Right renal cortex interstitium (tissue), 3 donors: Measurements from ENCODE around the gene GIT2. TPM values are rescaled to one million over a fixed set of nuclear protein-coding genes. Genes with fewer than 3 reads are reported as not detected.

Source experiments
- DNase-seq, 3 donors: peaks; one replicate each; pipeline ENCODE4 v3.0.0-alpha.2; 2013; ENCODE audit warnings: low read depth in 3 of 3, low spot score in 2 of 3
- polyA plus RNA-seq, 3 donors: library from polyadenylated mRNA; unstranded; fragments of 120-200 nt; gene quantifications; one replicate each; pipeline ENCODE4 v1.2.1, GENCODE V29; 2013; ENCODE audit not compliant: insufficient read length in 3 of 3

The GIT2 gene
- polyA plus RNA-seq, 3 donors, result 29.8 to 32.2 (median 30.7) TPM

DNA sequence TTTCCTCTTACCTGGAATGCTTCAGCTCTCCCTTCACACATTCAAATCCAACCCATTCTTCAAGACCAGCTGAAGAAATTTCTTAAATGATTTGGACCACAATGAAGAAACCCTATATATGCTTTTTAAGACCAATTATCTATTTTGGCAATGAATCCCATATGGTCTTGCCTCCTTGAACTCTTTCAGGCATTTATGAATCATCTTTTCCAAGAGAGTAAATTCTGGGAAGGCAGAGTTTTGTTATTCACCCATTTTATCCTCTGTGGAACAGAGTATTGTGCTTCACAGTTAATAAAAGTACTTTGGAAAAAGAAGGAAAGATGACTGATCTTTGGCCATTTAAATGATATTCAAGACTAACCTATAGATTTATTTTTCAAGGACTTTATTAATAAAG lies 14.0 kb downstream of the GIT2 start:
- DNase-seq, result no peak

DNA sequence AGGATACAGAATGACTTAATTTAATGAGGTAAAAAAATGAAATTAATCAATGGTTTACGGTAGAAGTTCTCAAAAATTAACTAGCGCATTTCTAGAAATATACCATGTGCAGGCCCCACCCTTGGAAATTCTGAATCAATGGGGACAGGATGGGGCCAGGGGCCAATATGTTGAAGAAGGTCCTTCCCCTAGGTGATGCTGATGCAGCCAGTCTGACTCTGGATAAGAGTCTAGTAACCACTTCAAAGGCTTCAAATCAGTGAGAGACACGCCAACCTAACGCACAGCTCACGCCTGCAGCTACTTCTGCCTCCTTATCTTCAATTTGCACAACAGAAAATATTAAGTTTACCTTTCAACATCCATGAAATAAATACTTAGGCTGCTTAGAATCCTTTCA lies 14.9 kb downstream of the GIT2 start:
- no peak for DNase-seq

DNA sequence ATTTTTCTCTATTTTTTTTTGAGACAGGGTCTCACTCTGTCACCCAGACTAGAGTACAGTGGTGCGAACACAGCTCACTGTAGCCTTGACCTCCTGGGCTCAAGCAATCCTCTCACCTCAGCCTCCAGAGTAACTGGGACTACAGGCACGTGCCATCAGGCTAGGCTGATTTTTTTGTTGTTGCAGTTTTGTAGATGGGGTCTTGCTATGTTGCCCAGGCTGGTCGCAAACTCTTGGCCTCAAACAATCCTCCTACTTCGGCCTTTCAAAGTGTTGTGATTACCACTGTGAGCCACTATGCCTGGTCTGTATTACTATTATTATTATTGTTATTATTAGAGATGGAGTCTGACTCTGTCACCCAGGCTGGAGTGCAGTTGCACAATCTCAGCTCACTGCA lies 23.3 kb downstream of the GIT2 start:
- DNase-seq, result no peak

DNA sequence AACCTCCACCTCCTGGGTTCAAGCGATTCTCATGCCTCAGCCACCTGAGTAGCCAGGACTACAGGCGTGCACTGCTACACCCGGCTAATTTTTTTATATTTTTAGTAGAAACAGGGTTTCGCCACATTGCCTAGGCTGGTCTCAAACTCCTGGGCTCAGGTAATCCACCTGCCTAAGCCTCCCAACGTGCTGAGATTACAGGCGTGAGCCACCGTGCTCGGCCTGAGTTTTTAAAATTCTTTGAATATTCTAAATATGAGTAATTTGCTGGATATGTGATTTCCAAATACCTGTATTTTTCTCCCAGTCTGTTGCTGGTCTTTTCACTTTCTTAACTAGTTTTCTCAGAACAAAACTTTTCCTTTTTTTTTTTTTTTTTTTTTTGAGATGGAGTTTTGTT lies 27.4 kb downstream of the GIT2 start:
- no peak for DNase-seq

DNA sequence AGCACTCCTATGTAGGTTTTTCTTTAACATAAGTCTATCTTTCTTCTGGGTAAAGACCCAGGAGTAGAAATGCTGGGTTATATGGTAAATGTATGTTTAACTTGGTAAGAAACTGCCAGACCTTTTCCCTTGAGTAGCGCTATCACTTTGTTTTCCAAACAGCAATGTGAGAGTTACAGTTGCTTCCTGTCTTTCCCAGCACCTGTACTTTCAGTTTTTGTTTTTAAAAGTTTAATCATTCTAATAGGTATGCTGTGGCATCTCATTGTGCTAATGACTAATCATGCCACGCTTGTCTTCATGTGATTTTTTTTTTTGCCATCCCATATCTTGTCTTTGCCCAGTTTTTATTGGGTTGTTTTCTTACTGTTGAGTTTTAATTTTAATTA lies 28.1 kb downstream of the GIT2 start:
- DNase-seq, result no peak

DNA sequence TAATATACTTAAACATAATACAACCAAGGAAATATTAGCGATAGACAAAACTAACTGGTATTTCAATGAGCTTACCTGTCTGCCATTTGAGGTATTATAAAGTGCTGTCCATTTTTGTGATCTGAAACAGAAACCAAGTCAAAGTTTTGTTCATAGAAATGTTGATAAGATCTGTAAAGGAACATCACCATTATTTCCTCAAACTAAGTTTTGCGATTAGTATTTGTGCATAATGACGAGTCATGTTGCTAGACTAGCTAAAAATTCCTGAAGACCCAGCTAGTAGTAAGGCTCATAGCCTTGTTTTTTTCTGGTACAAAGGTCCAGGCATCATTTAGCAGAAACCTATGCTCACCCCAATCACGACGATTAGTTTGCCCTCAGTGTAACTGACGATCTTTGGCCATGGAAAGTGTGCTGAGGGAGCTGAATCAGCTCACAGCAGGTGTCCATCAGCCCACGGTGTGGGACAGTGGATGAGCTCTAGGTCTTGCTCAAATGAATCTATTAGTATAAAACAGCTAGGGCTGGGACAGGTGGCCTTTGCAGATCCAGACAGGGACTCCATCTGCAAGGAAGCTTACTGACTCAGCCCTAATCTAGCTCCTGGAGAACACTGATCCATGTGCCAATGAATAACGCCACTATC lies 28.7 kb downstream of the GIT2 start:
- no peak for DNase-seq

DNA sequence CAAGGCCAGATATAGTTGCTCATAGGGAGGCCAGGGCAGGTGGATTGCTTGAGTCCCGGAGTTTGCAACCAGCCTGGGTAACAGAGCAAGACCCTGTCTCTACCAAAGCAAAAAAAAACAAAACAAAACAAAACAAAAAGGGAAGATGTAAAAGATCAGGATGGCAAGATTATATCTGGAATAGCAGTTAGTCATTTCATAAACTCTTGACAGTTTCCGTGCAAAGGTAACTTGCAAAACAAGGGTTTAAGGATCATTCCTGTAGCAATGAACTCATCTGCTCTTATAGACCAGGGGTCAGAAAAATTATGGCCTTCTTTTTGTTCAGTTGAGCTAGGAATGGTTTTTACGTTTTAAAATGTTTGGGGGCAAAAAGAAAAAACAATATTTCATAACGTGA lies 29.6 kb downstream of the GIT2 start:
- DNase-seq, result no peak

DNA sequence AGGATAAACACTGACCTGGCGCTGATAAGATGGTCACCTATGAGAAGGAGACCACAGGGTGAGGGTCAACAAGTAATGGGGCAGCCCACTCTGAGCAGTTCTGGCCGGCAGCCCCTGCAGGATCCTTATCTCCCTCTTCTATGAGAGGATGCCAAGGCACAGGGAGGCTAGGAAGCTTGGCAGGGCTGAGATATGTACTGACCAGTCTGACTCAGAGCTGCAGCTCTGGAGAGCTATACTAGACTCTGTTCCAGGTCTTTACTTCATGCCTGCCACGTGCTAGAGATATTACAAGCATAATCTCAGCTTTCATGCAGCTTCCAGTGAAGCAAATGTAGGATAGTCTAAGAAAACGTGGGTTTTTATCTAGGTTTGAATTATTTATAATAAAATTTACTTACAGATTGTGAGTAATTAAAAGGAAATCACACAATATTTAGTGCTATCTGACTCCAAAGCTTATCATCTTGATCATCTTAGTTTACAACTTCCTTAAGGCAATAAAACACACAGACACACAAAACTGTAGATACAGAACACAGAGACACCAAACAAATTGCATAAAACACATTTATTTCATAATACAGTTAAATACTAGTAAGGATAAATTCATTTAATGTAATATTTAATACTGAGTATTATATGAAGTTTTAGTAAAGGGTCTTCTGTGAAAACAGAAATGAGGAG lies 32.3 kb downstream of the GIT2 start:
- DNase-seq, result no peak

DNA sequence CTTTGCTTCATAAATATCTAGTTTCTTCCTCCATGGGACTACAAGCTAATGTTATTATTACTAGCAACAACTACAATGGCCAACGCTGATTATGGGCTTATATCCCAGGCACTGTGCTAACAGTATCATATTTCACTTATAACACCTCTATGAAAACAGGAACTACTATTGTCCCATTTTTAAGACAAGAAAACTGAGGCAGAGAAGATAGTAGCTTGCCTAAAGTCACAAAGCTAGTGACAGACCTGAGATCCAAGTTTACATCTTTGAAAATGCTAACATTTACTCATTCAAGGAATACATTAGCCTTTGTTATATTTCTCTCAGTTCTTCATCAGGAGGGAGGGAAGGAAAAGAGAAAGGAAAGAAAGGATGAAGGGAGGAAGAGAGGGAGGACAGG lies 32.8 kb downstream of the GIT2 start:
- no peak for DNase-seq

DNA sequence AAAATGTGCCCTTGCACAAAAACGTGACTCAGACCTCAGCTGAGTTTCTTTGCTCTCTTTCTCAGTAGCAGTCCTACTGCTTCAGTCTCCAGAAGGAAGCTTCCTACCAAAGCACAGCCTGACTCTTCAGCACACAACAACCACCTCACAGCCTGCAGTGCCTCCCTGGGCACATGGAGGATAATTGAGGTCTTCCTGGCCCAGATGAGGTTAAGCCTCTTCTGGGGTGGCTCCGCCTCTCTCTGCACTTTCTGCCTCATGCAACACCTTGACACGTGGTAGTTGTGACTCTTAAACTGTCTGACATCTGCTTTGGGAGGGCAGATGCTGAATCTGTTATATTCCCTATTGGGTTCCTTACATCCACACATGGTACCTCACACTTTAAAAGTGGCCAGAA lies 33.8 kb downstream of the GIT2 start:
- no peak for DNase-seq

DNA sequence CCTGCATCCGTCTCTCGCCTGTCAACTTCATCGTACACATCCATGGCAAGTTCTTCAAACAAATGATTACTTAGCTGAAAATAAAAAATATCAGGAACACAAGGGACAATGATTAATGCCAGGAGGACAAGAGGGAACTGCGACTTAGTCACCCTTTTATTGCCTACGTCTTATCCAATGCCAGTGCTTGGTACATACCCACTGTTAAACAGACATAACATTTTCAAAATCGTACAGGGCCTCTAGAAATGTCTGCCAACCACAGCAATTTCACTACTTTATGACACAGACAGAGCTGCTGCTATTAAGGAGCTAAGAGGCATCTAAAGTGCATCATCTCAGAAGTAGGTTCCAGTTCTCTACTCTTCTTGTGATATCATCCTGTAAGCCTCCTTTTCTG lies 34.6 kb downstream of the GIT2 start:
- no peak for DNase-seq

DNA sequence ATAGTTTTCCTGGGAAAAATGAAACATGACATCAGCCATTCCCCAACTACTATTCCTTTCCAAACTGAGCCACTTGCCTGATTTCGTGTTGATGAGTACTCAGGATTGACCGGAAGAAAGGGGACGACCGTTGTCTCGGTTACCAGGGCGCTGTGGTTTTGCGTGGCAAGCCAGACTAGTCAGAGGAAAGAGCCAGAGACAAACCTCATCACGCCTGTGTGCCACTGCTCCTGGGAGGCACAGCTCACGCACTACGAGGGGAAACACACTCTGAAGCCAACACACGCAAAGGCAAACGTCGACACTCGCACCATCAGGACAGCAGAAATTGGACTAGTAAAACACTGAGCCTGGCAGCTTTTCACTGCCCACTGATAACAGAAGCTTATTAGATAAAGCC lies 35.0 kb downstream of the GIT2 start:
- no peak for DNase-seq

DNA sequence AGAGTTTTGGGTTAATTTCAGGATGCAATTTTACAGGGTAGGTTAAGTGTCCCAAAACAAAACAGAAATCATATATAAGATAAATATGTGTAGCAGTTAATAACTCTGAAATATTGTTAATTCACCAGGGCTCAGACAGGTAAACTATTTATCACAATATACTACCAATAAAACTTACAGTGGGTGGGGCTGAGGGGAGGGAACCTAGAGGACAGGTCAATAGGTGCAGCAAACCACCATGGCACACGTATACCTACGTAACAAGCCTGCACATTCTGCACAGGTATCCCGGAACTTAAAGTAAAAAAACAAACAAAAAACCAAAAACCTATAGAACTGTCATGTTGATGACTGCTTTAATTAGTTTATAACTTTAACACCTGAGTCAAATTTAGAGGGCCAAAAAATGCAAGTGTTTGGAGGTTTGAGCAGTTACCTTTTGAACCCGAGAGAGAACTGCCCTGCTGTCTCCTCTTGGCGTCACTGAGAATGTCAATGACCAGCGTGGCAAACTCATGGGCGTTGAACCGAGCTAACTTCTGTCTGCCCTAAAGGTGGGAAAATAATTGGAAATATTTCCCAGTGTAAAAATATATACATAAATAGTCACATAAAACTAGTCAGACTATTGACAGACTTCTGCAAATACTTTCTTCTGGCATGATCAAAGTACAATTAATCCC lies 36.6 kb downstream of the GIT2 start:
- no peak for DNase-seq

DNA sequence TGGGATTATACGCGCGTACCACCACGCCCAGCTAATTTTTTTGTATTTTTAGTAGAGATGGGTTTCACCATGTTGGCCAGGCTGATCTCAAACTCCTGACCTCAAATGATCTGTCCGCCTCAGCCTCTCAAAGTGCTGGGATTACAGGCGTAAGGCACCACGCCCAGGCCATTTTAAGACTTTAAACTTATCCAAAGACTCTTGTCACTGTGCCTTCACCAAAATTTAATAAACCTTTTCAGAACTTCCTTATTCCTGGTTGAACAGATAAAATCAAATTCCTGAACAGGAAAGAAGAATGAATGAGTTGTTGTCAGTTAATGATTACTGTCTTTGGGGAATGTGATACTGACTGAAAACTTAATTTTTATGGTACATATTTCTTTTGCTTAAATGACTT lies 37.8 kb downstream of the GIT2 start:
- DNase-seq, result no peak

DNA sequence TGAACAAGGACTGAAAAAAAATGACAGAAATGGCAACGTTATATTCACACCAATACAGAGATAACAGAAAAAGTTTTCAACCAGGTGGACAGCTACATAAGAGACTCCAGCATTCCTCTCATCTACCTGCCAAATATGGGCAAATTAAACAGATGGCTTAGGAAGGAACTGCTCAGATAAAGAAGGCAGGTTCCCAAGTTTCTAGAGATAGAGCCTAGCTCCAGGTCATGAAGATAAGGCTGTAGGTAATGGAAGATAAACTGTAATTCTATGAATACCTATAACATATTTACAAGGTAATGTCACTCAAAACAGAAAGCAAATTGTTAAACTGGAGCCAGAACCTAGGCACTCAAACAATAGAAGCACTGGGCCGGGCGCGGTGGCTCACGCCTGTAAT lies 42.5 kb downstream of the GIT2 start:
- DNase-seq, result no peak

DNA sequence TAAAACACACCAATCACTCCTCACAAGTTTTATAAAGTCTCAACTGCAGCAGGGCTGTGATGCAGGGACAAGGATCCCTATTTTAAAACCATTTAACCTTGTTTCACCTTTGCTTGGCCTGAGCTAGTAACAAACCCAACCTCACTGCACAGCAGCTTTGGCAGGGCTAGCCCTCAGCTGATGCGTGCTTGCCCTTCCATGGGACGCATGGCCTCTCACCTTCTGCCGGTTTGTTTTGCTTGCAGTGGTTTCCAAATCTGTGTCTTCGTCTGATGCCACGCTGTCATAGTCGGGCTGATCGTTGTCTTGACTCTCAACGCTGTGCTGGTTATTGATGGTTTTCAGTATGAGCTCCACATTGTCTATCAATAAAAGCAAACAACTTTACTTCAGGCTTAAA lies 43.3 kb downstream of the GIT2 start:
- DNase-seq, result no peak

DNA sequence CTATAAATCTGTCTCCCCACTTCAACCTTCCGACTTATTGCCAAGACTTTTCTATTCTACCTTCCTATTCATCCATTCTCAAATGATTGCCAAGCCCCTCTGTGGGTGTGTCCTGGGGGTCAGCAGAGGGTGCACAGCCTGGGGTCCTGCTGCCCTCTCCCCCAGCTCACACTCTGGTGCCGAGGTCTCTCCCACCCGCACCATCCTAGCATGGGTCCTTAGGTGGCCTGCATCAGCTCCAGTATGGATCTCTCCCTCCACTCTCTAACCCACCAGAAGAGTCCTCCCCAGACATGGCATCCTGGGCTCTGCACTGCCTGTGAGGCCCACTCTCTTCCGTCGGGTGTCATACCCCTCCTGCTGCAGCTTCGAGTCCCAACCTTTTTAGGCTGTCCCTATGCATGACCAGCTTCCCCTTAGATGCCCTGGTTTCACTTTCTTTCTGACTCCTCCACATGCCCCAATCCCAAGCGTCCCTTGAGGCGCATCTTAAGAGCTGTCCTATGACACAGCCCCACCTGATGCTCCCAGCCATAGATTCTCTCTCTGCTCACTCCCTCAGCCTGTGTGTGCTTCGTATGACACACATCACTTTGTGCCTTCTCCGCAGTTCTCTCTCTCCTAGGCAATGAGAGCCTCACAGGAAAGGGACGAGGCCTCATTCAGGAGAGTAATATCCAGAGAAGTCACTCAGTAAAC lies 43.9 kb downstream of the GIT2 start:
- no peak for DNase-seq

DNA sequence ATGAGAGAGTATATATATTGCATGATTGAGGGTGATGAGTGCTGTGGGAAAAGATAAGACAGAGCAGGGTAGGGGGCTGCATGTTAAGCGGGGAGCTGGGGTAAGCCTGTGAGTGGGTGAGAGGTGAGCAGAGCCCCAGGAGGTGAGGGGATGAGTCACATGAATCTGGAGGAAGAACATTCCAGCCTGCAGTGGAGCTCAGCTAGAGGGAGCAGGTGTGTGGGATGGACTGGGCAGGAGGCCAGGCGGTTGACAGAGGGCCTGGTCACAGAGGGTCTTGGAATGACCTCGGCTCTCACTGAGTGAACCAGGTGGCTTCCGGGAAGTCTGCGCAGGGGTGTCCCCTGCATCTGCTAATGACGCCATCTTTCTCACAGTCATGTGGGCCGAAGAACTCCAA lies 44.4 kb downstream of the GIT2 start:
- DNase-seq, result no peak

DNA sequence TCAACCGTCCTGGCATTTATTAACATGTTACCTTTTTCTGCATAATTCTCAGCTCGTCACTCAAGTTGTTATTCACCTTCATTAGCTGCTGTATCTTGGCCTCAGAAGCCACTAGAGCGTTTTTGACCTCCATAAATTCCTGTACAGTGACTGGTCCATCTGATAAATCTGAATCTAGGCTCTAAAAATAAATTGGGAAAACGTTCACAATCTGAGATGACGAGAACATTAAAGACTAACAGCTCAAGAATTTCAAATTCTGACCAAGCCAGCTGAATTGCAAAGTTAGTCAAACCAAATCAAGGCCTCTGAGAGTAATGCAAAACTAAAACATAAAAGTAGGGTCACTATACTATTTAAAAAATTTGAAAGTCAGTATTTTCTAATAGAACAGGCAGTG lies 45.0 kb downstream of the GIT2 start:
- DNase-seq, result no peak

DNA sequence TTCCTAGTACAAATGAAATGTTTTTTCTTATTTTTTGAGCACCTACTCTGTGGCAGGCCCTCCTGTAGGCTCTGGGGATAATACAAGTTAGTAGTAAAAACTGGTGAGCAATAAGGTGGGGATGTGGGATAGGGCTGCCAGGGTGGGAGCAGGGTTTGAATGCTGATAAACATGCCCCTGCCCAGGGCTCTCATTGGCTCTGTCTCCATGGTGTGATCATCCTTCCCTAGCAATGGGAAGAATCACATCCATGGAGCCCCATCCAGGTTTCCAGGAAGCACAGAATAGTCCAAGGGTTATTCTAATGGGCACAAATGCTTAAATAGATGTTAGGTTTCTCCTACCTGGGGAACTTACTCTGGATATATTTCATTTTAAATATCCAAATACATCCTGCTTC lies 45.5 kb downstream of the GIT2 start:
- DNase-seq, result no peak

DNA sequence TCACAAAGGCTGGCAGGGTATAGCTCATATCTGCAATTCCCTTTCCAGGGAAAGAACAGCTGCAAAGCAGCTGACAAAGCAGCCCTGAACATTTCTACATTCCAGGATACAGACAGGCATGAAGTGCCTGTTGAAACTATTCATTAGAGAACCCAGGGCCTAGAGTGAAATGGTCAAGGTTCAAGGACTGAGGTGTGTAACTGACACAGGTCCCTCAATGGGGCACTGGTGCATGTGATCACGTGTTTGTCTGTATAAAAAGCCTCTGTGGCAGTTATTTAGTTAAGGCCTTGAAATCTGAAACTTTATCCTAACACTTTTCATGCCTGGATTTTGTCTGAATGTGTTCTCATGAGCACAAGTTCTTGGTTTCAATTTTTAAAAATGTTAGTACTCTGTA lies 47.1 kb downstream of the GIT2 start:
- DNase-seq, result peak in 1 of 3 donors; percentile 52

DNA sequence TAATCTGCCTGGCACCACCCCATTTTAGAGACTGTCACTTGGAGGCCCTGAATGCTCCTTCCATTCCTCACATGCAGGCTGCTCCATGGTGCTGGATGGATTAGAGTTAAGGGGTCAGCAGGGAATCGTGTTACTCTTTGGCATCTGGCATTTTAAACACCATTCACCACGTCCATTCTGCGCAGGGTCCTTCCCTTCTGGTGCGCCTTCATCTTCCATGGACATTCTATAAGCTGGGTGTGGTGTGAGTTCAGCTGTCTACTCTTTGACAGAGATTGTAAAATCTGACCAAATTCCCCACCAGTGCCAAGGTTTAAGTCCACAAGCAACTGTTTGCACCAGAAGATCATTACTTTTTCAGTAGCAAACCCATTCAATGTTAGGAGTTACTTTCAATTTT lies 47.8 kb downstream of the GIT2 start:
- DNase-seq, result no peak
